H1 (cell line): Measurements from ENCODE around the gene TTC9. TPM values are rescaled to one million over a fixed set of nuclear protein-coding genes. Genes with fewer than 3 reads are reported as not detected.

Experiments
- ASH2L ChIP-seq: fragments of 200-600, 300-600 bp; sonication (generic); IDR thresholded peaks from one replicate; pipeline ENCODE4 v1.7.1; 2017; ENCODE audit warnings: low read length
- KDM5A ChIP-seq: fragments of 200-600 bp; IDR thresholded peaks from 2 replicates; pipeline ENCODE4 v1.7.1; 2012; ENCODE audit warnings: mild to moderate bottlenecking, low read length, inconsistent platforms, mixed read lengths
- NANOG ChIP-seq: IDR thresholded peaks from 2 replicates; pipeline ENCODE4 v1.6.1; 2011; ENCODE audit warnings: low read length, low read depth, mild to moderate bottlenecking, inconsistent platforms; ENCODE audit not compliant: insufficient read depth, poor library complexity, severe bottlenecking
- RFX5 ChIP-seq: IDR thresholded peaks from 2 replicates; pipeline ENCODE4 v1.6.1; 2011; ENCODE audit warnings: low read depth, low read length, improper control_type of control experiment, borderline replicate concordance
- RNF2 ChIP-seq: fragments of 200-900, 300-1000 bp; sonication (generic); IDR thresholded peaks from 2 replicates; pipeline ENCODE4 v1.7.1; 2016; ENCODE audit warnings: borderline replicate concordance, low read depth, mild to moderate bottlenecking, antibody characterized with exemption, low read length; ENCODE audit not compliant: poor library complexity, severe bottlenecking; ENCODE audit errors: missing control alignments
- SAP30 ChIP-seq: fragments of 300-600 bp; sonication (generic); IDR thresholded peaks from 2 replicates; pipeline ENCODE4 v1.7.1; 2012; ENCODE audit warnings: low read length, moderate library complexity, mild to moderate bottlenecking, inconsistent platforms; ENCODE audit not compliant: insufficient read depth, insufficient replicate concordance
- SIN3A ChIP-seq, 2 experiments: IDR thresholded peaks in 1 of 2; conservative IDR thresholded peaks in 1 of 2; 2 replicates each; pipeline ENCODE4 v1.6.1; 2011 to 2012; ENCODE audit warnings: low read length in 2 of 2, improper control_type of control experiment in 1 of 2, low read depth in 1 of 2, mild to moderate bottlenecking in 1 of 2
- SIRT6 ChIP-seq: IDR thresholded peaks from one replicate; pipeline ENCODE4 v1.7.1; 2012; ENCODE audit warnings: low read length, inconsistent platforms
- SIX5 ChIP-seq: IDR thresholded peaks from 2 replicates; pipeline ENCODE4 v1.6.1; 2011; ENCODE audit warnings: mild to moderate bottlenecking, low read depth, low read length
- SP2 ChIP-seq: IDR thresholded peaks from 2 replicates; pipeline ENCODE4 v1.6.1; 2012; ENCODE audit warnings: mild to moderate bottlenecking, low read length, inconsistent platforms
- SP4 ChIP-seq: IDR thresholded peaks from 2 replicates; pipeline ENCODE4 v1.6.1; 2012; ENCODE audit warnings: low read length, inconsistent platforms
- TAF1 ChIP-seq: IDR thresholded peaks from 2 replicates; pipeline ENCODE4 v1.6.1; 2011; ENCODE audit warnings: mild to moderate bottlenecking, low read depth, low read length
- TCF12 ChIP-seq: IDR thresholded peaks from 2 replicates; pipeline ENCODE4 v1.6.1; 2011; ENCODE audit warnings: low read depth, mild to moderate bottlenecking, low read length
- USF2 ChIP-seq: IDR thresholded peaks from 2 replicates; pipeline ENCODE4 v1.6.1; 2011; ENCODE audit warnings: low read length, improper control_type of control experiment
- polyA plus RNA-seq, 7 experiments: library from polyadenylated mRNA; depleted of rRNA in 3 of 7; stranded (reverse) in 5 of 7; unstranded in 2 of 7; fragments of >200 nt in 5 of 7; fragments of 200-250 nt in 2 of 7; gene quantifications; 1 replicate in 5 of 7; 2 replicates in 1 of 7; 4 replicates in 1 of 7; pipeline versions ENCODE4 v1.2.1 to v1.2.3, GENCODE V29; 2011 to 2013; ENCODE audit warnings: missing spikeins in 2 of 7, mixed read lengths in 2 of 7
- total RNA-seq: library from RNA; stranded (reverse); fragmentation: NEBNext Ultra II Directional; extraction: Animal tissue kit (Norgen Biotek cat#: 25700); gene quantifications from 2 replicates; pipeline ENCODE4 v1.2.1, GENCODE V29; 2021

The TTC9 gene
- total and polyA plus RNA-seq, 2 of the 8 experiments (the other 6 are each of a cell fraction or from before 2014, with no cell fraction given) = 21.0 to 29.5 TPM

GRCh38 chr14:70642303-70643235 is 853 bp downstream of the TTC9 start (continued):
- peak in 1 of 2 experiments; percentile 56; a peak in 1 of 4 replicates for TF ChIP-seq SIN3A (conservative IDR thresholded peaks at IDR 0.05 in 1 of 2, IDR thresholded peaks at IDR 0.05 in 1 of 2; ENCODE audit: low read depth in 1 of 2, low read length in 2 of 2)
- TF ChIP-seq TAF1 = 0 out of 2 replicates have a peak, but pooled peaks have one; percentile 31
- no peak for TF ChIP-seq SIRT6
- no peak for TF ChIP-seq NANOG
- no peak for TF ChIP-seq SP2
- peak; percentile 9 for TF ChIP-seq SAP30
- no peak for TF ChIP-seq RNF2
- no peak for TF ChIP-seq USF2
- TF ChIP-seq TCF12 = no peak
- no peak for TF ChIP-seq RFX5
- no peak for TF ChIP-seq SIX5
- no peak for TF ChIP-seq ASH2L
- TF ChIP-seq KDM5A = no peak
- no peak for TF ChIP-seq SP4
- TF ChIP-seq, all 59 proteins: peak for 5
